Raji (cell line): ENCODE data around the gene UBL3.

Experiments
- POLR2A ChIP-seq: IDR thresholded peaks from 2 replicates; pipeline ENCODE4 v1.6.1; 2011; ENCODE audit warnings: low read depth, low read length, control low read depth; ENCODE audit not compliant: insufficient read depth

The UBL3 gene, protein sequence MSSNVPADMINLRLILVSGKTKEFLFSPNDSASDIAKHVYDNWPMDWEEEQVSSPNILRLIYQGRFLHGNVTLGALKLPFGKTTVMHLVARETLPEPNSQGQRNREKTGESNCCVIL

DNA sequence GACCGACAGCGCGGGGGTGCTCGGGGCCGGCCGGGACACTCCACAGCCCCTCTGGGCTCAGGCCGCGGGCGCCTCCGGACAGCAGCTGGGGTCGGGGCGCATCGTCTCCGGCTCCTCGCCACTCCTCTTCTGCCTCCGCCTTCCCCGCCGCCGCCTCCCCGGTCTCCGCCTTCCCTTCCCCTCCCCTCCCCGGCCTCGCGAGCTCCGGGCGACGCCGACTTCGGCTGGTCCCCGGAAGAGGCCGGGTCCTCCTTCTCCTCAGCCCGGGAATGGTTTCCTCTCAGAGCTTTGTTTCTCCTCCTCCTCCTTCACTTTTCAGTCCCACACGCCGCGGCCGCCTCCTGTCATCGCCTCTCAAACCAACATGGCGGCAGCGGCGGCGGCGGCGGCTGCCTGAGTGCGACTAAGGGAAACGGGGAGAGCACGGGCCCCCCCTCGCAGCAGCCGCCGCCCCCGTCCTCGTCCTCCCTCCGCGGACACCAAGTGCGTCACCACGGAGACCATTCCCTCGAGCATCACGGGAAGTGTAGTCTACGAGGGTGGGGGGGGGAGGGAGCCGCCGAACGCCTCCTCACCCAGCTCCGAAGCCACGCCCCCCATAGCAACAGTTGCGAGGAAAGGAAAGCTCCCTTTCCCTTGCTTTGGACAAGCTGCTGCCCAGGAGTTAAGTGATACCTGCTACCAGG lies at the start of gene UBL3:
UBL3 (minus strand) TSS at position 405 of the 686 bp plus-strand sequence. CDS start 1,079 bp downstream, outside the sequence.
- peak; percentile 56 for TF ChIP-seq POLR2A

DNA sequence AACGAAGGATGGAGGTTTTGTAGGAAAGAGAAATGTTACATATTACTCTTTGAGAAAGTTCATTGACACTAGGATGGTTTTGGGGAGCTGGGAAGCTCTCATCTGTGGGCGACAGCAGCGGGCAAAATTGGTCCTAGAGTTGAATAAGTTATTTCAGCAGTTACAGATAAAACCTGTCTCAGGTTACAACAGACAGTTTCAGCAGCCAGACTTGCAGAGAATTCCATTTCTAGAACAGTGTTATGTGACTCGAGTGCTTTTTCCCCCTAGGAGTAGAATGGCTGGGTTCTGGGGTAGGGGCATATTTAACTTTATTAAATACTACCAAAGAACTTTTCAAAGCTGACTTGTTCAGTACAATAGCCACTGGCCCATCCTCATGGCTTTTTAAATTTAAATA lies 46.7 kb upstream of the UBL3 start:
- no peak for TF ChIP-seq POLR2A

- no peak for TF ChIP-seq POLR2A
Measured at GRCh38 chr13:29893438-29893837, 43.0 kb upstream of the UBL3 start.

GRCh38 chr13:29892151-29892550 lies 41.7 kb upstream of the UBL3 start:
- no peak for TF ChIP-seq POLR2A

DNA sequence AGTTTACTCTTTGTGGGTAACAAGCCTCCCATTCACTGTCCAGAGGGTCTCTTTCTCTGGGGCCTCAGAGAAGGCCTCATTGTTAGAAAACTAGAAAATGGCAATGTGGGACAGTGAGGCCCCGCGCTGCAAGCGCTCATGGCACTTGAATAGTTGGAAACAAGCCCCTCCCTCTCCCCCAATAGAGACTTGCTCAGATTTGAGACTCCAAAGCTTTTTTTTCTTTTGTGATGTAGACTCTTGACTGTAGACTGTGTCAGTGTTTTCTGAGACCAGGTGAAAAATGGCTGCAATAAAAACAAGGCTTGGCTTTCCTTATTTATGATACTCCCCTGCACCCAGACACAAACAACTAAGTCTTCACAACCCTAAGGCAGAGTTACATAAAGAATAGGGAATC lies 38.7 kb upstream of the UBL3 start:
- TF ChIP-seq POLR2A: no peak

GRCh38 chr13:29888306-29888705 lies 37.9 kb upstream of the UBL3 start:
- TF ChIP-seq POLR2A: no peak

- TF ChIP-seq POLR2A: no peak
Measured at GRCh38 chr13:29887686-29888085, 37.3 kb upstream of the UBL3 start.

GRCh38 chr13:29887030-29887557 lies 36.7 kb upstream of the UBL3 start:
- no peak for TF ChIP-seq POLR2A

DNA sequence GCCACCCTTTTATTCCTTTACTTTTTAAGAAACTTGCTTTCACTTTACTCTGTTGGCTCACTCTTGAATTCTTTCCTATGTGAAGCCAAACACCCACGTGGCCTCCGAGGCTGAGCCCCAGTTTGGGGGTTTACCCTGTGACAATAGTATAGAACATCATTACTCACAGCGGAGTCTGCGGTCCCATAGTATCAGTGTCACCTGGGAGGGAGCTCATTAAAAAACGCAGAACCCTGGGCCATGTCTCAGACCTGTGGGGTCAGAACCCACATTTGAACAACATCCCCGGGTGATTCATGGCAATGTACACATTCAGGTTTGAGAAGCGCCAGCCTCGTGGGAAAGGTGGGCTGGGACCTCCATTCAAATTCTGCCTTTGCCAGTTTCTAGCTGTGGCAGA lies 36.0 kb upstream of the UBL3 start:
- no peak for TF ChIP-seq POLR2A

GRCh38 chr13:29885989-29886388 lies 35.6 kb upstream of the UBL3 start:
- TF ChIP-seq POLR2A: no peak

DNA sequence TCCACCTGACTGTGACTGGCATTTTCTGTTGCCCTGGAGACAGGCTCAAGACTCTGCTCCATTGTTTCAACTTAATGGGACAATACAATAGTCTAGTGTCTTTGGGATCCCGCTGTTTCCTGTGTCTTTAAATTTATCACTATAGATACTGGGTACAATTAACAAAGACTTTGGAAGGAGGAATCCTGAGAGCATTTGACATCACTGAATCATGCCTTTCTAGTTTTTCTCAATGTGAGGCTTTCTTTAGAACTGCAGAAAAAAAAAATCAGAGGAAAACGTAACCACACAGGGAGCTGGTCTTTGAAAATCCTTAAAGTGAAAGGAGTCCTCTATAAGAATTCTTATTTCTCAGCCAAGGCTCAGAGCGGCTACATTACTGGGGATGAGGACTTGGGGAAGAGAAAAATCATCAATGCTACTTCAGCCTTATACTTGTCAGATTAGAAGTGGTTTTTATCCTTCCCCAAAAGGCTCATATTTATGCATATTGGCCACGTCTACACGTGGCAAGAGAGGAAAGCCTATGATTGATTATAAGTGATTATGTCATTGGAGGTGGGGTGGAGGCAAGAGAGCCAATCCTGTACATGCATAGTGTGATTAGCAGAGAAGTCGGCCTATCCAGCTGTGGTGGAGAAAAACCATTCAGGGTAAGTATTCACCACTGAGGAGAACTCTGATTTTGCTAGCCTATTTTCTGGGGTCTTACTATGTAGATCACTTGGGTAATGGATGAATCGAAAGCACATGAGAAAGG lies 34.4 kb upstream of the UBL3 start:
- TF ChIP-seq POLR2A: no peak

- TF ChIP-seq POLR2A: no peak
Measured at GRCh38 chr13:29883941-29884518, 33.6 kb upstream of the UBL3 start.

DNA sequence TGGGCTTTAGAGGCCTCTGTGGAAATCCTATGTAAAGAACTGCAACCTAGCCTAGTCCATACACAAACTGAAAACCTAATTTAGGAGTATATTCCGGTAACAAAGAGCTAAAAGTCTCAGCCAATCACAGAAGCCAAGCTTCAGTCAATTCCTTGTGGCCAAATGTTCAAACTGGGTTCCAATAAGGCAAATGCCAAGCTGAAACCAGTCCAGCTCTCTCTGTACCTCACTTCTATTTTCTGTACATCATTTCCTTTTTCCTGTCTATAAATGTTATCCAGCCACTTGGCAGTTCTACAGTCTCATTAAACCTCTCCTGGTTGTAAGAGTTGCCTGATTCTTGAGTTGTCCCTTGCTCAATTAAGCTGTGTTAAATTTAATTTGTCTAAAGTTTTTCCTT lies 31.7 kb upstream of the UBL3 start:
- no peak for TF ChIP-seq POLR2A

DNA sequence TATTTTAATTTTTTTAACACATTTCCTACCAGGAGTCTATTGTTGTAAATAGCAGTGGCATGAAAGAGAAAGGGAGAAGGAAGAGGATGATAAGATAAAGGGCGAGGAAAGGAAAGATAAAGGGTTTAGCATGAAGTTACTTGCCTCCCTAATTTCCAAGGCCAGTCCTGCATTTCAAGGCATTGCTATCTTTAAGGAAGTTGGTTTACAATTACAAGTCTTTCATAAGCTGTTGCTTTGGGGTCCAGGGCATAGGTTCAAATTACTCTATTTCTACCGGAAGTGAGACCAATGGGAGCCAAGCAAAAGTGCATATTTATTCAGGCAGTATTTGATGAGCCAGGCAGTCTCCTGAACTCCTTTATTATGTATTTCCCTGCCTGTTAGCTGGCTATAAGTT lies 27.7 kb upstream of the UBL3 start:
- TF ChIP-seq POLR2A: no peak

DNA sequence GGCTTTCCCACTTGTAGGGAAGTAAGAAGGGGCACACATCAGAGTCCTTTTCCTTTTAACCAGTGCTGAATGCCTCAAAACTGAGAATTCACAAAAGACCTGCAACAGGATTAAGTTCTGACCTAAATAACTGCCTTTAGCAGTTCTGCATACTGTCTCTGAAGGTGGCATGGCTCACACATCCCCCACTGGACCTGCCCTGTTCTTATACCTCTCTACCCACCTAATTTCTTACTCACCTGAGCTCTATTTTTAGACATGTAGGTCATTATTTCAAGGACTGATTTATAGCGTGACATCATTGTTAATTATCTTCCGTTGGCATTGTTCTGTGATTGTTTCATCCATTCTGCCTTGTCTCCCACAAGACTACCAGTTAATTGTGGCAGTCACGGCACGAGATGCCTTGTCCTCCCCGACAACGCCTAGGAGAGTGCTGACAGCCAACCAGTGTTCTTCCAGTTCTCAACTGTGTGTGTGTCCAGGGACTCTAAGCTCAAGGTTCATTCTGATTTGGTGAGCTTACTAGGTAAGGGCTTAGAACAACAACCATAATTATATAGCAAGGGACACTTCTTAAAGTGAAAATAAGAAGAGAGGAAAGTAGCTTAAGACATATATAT lies 27.1 kb upstream of the UBL3 start:
- no peak for TF ChIP-seq POLR2A
